Nephron progenitor cell (in vitro differentiated cells): ENCODE results near the gene VN1R4.
"Not testable (repeated sequence)": the region's sequence is repeated elsewhere in the genome, so short reads cannot be mapped to it uniquely, and the experiment has no call there.

Experiments
- DNase-seq: peaks from one replicate; pipeline ENCODE4 v3.0.0; 2021
- H3K27ac Mint-ChIP-seq: 2 replicates; pipeline ENCODE4 v1.8.0; 2021; ENCODE audit warnings: mild to moderate bottlenecking, moderate library complexity, mixed read lengths
- H3K27me3 Mint-ChIP-seq: 2 replicates; pipeline ENCODE4 v1.8.0; 2021; ENCODE audit warnings: mild to moderate bottlenecking, low read depth, mixed read lengths; ENCODE audit not compliant: poor library complexity
- H3K36me3 Mint-ChIP-seq: 2 replicates; pipeline ENCODE4 v1.8.0; 2021; ENCODE audit warnings: low read depth, mixed read lengths
- H3K4me1 Mint-ChIP-seq: 2 replicates; pipeline ENCODE4 v1.8.0; 2021; ENCODE audit warnings: mixed read lengths
- H3K4me3 Mint-ChIP-seq: 2 replicates; pipeline ENCODE4 v1.8.0; 2021; ENCODE audit warnings: mild to moderate bottlenecking, moderate library complexity, mixed read lengths
- H3K9me3 Mint-ChIP-seq: 2 replicates; pipeline ENCODE4 v1.8.0; 2021; ENCODE audit warnings: mild to moderate bottlenecking, moderate library complexity, mixed read lengths
- TF ChIP-seq, protein P1 (sequence below): fragments of 200-600 bp; sonication (generic); IDR thresholded peaks from 2 replicates; pipeline ENCODE4 v1.5.0; 2021; ENCODE audit warnings: antibody characterized with exemption

Gene VN1R4

DNA sequence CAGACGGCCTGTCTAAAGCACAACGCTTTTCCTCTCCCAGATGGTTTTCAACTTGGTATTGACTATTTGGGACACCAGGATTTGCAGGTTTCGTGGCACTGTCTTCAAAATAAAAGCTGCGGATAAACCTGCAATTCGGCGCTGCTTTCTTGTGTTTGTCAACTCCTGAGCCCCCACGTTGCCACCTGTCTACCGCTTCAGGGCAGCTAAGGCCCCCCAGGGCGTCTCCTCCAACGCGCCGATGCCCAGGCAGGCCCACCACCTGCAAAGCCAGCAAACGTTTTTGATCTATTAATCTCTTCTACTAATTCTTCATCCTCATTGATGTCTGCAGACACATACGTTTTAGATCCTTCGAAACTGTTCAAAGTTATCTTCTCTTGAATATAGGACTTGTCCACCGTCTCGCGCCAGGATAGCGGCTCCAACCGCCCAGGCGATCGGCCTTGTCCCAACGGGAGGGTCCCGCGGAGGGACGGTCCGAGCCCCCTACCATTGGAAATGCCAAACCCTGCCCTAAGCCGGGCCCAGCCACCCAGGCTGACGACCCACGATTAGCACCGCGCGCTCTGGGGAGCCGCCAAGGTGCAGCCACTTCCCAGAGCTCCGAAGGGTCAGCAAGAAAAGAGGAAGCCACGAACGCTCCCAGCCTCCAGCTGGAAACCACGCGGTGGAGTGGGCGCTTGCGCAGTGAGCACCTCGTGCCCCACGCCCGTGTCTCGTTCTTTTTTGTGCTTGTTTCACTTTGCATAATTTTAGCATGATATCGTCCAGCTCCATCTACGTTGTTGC lies 23.4 kb upstream of the VN1R4 start:
- Mint-ChIP-seq H3K4me3 (no peak overlapping the region), H3K36me3 (peaks cover 8% of the 10 kb centered on the region), H3K9me3 (peaks cover 83% of the 10 kb centered on the region), H3K27me3 (peaks cover 9% of the 10 kb centered on the region), H3K27ac (no peak overlapping the region), H3K4me1 (no peaks in the 10 kb centered on the region)
- no peak for DNase-seq
- TF ChIP-seq, protein P1, sequence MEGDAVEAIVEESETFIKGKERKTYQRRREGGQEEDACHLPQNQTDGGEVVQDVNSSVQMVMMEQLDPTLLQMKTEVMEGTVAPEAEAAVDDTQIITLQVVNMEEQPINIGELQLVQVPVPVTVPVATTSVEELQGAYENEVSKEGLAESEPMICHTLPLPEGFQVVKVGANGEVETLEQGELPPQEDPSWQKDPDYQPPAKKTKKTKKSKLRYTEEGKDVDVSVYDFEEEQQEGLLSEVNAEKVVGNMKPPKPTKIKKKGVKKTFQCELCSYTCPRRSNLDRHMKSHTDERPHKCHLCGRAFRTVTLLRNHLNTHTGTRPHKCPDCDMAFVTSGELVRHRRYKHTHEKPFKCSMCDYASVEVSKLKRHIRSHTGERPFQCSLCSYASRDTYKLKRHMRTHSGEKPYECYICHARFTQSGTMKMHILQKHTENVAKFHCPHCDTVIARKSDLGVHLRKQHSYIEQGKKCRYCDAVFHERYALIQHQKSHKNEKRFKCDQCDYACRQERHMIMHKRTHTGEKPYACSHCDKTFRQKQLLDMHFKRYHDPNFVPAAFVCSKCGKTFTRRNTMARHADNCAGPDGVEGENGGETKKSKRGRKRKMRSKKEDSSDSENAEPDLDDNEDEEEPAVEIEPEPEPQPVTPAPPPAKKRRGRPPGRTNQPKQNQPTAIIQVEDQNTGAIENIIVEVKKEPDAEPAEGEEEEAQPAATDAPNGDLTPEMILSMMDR: no peak

DNA sequence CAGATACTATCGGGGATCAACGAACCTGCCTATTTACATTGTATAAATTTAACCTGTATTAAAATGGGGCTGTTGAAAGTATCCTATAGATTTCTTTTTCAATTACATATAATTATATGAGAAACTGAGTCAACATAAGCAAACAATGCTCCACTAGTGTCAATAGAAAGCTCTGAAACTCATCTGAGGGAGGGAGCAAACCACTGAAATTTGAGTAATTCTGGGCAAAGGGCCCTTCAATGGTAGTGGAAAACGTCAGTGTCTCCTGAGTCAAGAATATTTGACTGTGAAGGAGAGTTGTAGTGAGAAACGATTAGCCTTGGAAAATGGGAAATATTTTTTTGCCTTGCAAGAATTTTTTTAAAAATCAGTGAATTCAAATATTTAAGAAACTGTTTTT lies 17.6 kb upstream of the VN1R4 start:
- H3K27me3 Mint-ChIP-seq: no peaks in the 10 kb centered on the region
- H3K9me3 Mint-ChIP-seq: peaks cover 55% of the 10 kb centered on the region
- H3K36me3 Mint-ChIP-seq: peaks cover 3% of the 10 kb centered on the region
- H3K4me3 Mint-ChIP-seq: no peak overlapping the region
- no peaks in the 10 kb centered on the region for H3K4me1 Mint-ChIP-seq
- no peak for DNase-seq
- TF ChIP-seq, protein P1: no peak
- H3K27ac Mint-ChIP-seq: no peak overlapping the region

DNA sequence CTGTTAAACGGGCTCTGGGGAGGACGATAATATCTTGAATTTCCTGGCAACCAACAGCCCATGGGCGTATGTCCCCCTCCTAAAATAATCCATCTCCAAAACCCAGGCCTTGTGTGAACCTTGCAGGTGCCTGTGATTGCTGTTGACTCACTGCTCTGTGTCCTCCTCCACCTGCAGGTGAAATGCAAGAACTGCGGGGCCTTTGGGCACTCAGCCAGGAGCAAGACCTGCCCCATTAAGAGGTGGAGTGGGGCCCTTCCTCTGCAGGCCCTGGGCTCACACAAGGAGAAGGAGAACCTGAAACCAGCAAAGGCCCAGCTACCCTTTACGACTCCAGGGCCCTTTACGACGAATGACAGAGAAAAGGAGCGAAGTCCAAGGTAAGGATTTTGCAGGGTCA lies 14.4 kb upstream of the VN1R4 start:
- H3K27ac Mint-ChIP-seq, H3K27me3 Mint-ChIP-seq, DNase-seq, H3K4me3 Mint-ChIP-seq, H3K4me1 Mint-ChIP-seq, H3K36me3 Mint-ChIP-seq: not testable (repeated sequence)
- H3K9me3 Mint-ChIP-seq: peaks cover 50% of the 10 kb centered on the region

DNA sequence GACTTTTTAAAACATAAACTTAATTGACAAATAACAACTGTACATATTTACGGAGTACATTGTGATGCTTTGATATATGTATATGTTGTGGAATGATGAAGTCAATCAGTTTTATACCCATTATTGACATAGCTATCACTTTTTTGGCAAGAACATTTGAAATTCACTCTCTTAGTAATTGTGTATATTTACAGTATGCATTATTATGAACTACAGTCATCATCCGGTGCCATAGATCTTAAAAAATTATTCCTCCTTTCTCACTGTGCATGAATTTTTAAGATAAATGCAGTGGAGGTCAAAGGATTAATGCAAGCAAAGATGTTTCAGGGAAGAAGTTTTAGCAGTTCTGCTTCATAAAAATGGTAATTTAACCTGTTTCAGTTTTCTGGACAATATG lies 8.0 kb upstream of the VN1R4 start:
- Mint-ChIP-seq H3K4me3 (no peak overlapping the region), H3K36me3 (no peaks in the 10 kb centered on the region), H3K27ac (no peak overlapping the region), H3K27me3 (peaks cover 12% of the 10 kb centered on the region), H3K4me1 (no peaks in the 10 kb centered on the region), H3K9me3 (peaks cover 67% of the 10 kb centered on the region)
- TF ChIP-seq, protein P1: no peak
- DNase-seq: no peak

DNA sequence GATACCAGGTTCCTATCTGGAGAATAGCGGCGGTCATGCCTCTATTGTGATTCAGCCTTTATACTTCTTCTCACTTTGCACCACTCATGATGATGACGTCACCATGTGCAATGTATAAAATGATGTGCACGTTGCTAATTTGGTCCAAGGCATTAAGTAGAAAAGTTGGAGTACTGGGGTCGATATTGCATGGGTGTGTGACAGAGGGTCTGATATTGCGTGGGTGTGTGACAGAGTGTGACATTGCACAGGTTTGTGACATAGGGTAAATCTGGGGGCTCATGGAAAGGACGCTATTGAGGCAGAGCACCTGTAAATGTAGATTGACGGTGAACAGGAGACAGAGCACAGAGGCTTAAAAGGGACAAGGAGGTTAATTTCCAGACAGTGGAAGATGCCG lies 4.5 kb upstream of the VN1R4 start:
- TF ChIP-seq, protein P1: no peak
- DNase-seq: no peak
- Mint-ChIP-seq H3K4me1 (no peaks in the 10 kb centered on the region), H3K9me3 (peaks cover 57% of the 10 kb centered on the region), H3K27ac (no peak overlapping the region), H3K4me3 (no peak overlapping the region), H3K36me3 (no peaks in the 10 kb centered on the region), H3K27me3 (peaks cover 12% of the 10 kb centered on the region)

DNA sequence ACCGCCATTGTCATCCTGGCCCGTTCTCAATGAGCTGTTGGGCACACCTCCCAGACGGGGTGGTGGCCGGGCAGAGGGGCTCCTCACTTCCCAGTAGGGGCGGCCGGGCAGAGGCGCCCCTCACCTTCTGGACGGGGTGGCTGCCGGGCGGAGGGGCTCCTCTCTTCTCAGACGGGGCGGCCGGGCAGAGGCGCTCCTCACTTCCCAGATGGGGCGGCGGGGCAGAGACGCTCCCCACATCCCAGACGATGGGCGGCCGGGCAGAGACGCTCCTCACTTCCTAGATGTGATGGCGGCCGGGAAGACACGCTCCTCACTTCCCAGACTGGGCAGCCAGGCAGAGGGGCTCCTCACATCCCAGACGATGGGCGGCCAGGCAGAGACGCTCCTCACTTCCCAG lies 2.3 kb upstream of the VN1R4 start:
- not testable (repeated sequence) for H3K27me3 Mint-ChIP-seq, DNase-seq, H3K27ac Mint-ChIP-seq, H3K4me3 Mint-ChIP-seq, H3K36me3 Mint-ChIP-seq, H3K4me1 Mint-ChIP-seq
- peaks cover 57% of the 10 kb centered on the region for H3K9me3 Mint-ChIP-seq

DNA sequence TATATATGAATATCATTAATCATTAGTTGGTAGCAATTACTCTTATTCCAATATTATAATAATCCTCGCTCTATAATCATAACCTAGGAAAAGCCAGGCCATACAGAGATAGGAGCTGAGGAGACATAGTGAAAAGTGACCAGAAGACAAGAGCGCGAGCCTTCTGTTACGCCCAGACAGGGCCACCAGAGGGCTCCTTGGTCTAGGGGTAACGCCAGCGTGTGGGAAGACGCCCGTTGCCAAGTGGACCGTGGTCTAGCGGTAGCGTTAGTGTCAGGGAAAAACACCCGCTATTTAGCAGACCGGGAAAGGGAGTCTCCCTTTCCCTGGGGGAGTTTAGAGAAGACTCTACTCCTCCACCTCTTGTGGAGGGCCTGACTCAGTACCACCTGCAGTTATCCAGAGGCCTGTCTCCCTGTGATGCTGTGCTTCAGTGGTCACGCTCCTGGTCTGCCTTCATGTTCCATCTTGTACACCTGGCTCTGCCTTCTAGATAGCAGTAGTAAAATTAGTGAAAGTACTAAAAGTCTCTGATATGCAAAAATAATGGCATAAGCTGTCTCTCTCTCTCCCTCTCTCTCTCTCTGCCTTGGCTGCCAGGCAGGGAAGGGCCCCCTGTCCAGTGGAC lies 9.7 kb downstream of the VN1R4 start, which contains the start of gene VN1R2:
TSS of gene VN1R2 (plus strand) at position 578 of the 628 bp plus-strand sequence. CDS start 84 bp downstream, outside the sequence.
- Mint-ChIP-seq H3K36me3 (peaks cover 27% of the 10 kb centered on the region), H3K4me1 (peaks cover 10% of the 10 kb centered on the region), H3K9me3 (peaks cover 76% of the 10 kb centered on the region)
- not testable (repeated sequence) for H3K27ac Mint-ChIP-seq, H3K27me3 Mint-ChIP-seq, DNase-seq, H3K4me3 Mint-ChIP-seq
